ENCODE data around the gene URB1.

URB1 gene

GRCh38 chr21:32279377-32279680 lies 113.5 kb downstream of the URB1 start:
- Histone ChIP-seq H3K9me2 (replicated peaks; ENCODE audit: low read depth, low read length) (no peaks in the 10 kb centered on the region), H3K4me1 (ENCODE audit: insufficient read depth, low read length, poor library complexity, severe bottlenecking) (peaks cover 13% of the 10 kb centered on the region), H2AFZ (ENCODE audit: low read length) (peak overlapping the region; percentile 96)

GRCh38 chr21:32278518-32279376 lies 114.1 kb downstream of the URB1 start, which contains the start of gene MIS18A:
Gene MIS18A, minus strand, starts transcription at chr21:32279049. Its CDS starts 35 bp downstream, at chr21:32279014.
- no peaks in the 10 kb centered on the region for H4K20me1 ChIP-seq (ENCODE audit: insufficient read depth, low read length, poor library complexity, severe bottlenecking)
- peak within 1 kb of the TSS; percentile 87 for H3K4me2 ChIP-seq (ENCODE audit: low read depth, low read length, poor library complexity, severe bottlenecking)
- TF ChIP-seq CTCF (conservative IDR thresholded peaks at IDR 0.05; ENCODE audit: low read length) (0 out of 2 replicates have a peak, but pooled peaks have one; percentile 17), EZH2phosphoT487 (IDR thresholded peaks at IDR 0.05; ENCODE audit: borderline replicate concordance) (no peak)
- H3F3A ChIP-seq (ENCODE audit: low read depth) = no peaks in the 10 kb centered on the region
- H3K4me1 ChIP-seq (ENCODE audit: insufficient read depth, low read length, poor library complexity, severe bottlenecking) = peaks cover 13% of the 10 kb centered on the region
- H2AFZ ChIP-seq (ENCODE audit: low read length) = peak within 1 kb of the TSS; percentile 97
- H3K9me2 ChIP-seq (replicated peaks; ENCODE audit: low read depth, low read length) = no peaks in the 10 kb centered on the region
- peaks cover 28% of the 10 kb centered on the region for H3K79me2 ChIP-seq (ENCODE audit: insufficient read depth, low read length)
- peak within 1 kb of the TSS; percentile 89 for H3K4me3 ChIP-seq (ENCODE audit: low read length, poor library complexity, severe bottlenecking)
- H3K27me3 ChIP-seq (ENCODE audit: insufficient read depth, low read length, poor library complexity, severe bottlenecking) = no peaks in the 10 kb centered on the region
- H3K9me3 ChIP-seq (ENCODE audit: insufficient read depth, low read depth, low read length) = no peaks in the 10 kb centered on the region
- H3K9ac ChIP-seq (ENCODE audit: low read depth, low read length, poor library complexity, severe bottlenecking) = peak within 1 kb of the TSS; percentile 85
- peaks cover 2% of the 10 kb centered on the region; the same call in 1 of the 2 replicates for H3K36me3 ChIP-seq (ENCODE audit: insufficient read depth, low read length)

More at GRCh38 chr21:32279377-32279680, 113.5 kb downstream of the URB1 start:
- Histone ChIP-seq H3F3A (ENCODE audit: low read depth) (no peaks in the 10 kb centered on the region), H3K4me2 (ENCODE audit: low read depth, low read length, poor library complexity, severe bottlenecking) (peak overlapping the region; percentile 87), H4K20me1 (ENCODE audit: insufficient read depth, low read length, poor library complexity, severe bottlenecking) (no peaks in the 10 kb centered on the region), H3K9me3 (ENCODE audit: insufficient read depth, low read depth, low read length) (no peaks in the 10 kb centered on the region), H3K79me2 (ENCODE audit: insufficient read depth, low read length) (peaks cover 28% of the 10 kb centered on the region), H3K4me3 (ENCODE audit: low read length, poor library complexity, severe bottlenecking) (peak overlapping the region; percentile 89), H3K36me3 (ENCODE audit: insufficient read depth, low read length) (no peaks in the 10 kb centered on the region), H3K27me3 (ENCODE audit: insufficient read depth, low read length, poor library complexity, severe bottlenecking) (no peaks in the 10 kb centered on the region), H3K9ac (ENCODE audit: low read depth, low read length, poor library complexity, severe bottlenecking) (peak overlapping the region; percentile 85)
- no peak for TF ChIP-seq CTCF (conservative IDR thresholded peaks at IDR 0.05; ENCODE audit: low read length)
- TF ChIP-seq EZH2phosphoT487 (IDR thresholded peaks at IDR 0.05; ENCODE audit: borderline replicate concordance) = no peak

- TF ChIP-seq CTCF (conservative IDR thresholded peaks at IDR 0.05; ENCODE audit: low read length) = no peak
- TF ChIP-seq EZH2phosphoT487 (IDR thresholded peaks at IDR 0.05; ENCODE audit: borderline replicate concordance) = no peak
- H3K4me3 ChIP-seq (ENCODE audit: low read length, poor library complexity, severe bottlenecking) = peak overlapping the region; percentile 89
- peak overlapping the region; percentile 85 for H3K9ac ChIP-seq (ENCODE audit: low read depth, low read length, poor library complexity, severe bottlenecking)
- H3K4me2 ChIP-seq (ENCODE audit: low read depth, low read length, poor library complexity, severe bottlenecking) = peak overlapping the region; percentile 76
- H3F3A ChIP-seq (ENCODE audit: low read depth) = no peaks in the 10 kb centered on the region
- H3K4me1 ChIP-seq (ENCODE audit: insufficient read depth, low read length, poor library complexity, severe bottlenecking) = peaks cover 13% of the 10 kb centered on the region
- peaks cover 28% of the 10 kb centered on the region for H3K79me2 ChIP-seq (ENCODE audit: insufficient read depth, low read length)
- H3K36me3 ChIP-seq (ENCODE audit: insufficient read depth, low read length) = peaks cover 7% of the 10 kb centered on the region; the same call in 1 of the 2 replicates
- H3K9me2 ChIP-seq (replicated peaks; ENCODE audit: low read depth, low read length) = no peaks in the 10 kb centered on the region
- no peaks in the 10 kb centered on the region for H3K27me3 ChIP-seq (ENCODE audit: insufficient read depth, low read length, poor library complexity, severe bottlenecking)
- H4K20me1 ChIP-seq (ENCODE audit: insufficient read depth, low read length, poor library complexity, severe bottlenecking) = no peaks in the 10 kb centered on the region
- H2AFZ ChIP-seq (ENCODE audit: low read length) = peak overlapping the region; percentile 97; the same call in 1 of the 2 replicates
- H3K9me3 ChIP-seq (ENCODE audit: insufficient read depth, low read depth, low read length) = no peaks in the 10 kb centered on the region
Observed at GRCh38 chr21:32278103-32278502, 114.7 kb downstream of the URB1 start.

Measured in Loucy (cell line).